ENCODE measurements around the gene INTS3. TPM values are rescaled to one million over a fixed set of nuclear protein-coding genes. Genes with fewer than 3 reads are reported as not detected.

Gene INTS3
- total RNA-seq, 6 experiments from 2014 or later: 33.6 to 43.8 (median 36.4) TPM

- Mint-ChIP-seq H3K9me3 (no peaks in the 10 kb centered on the region), H3K27me3 (ENCODE audit: insufficient read depth) (peaks cover 29% of the 10 kb centered on the region), H3K27ac (no peak overlapping the region), H3K4me1 (ENCODE audit: low read depth) (peaks cover 4% of the 10 kb centered on the region), H3K36me3 (ENCODE audit: low read depth) (no peaks in the 10 kb centered on the region), H3K4me3 (no peak overlapping the region)
- no peak for TF ChIP-seq CTCF (IDR thresholded peaks at IDR 0.05)
- DNase-seq: no peak
Measured at GRCh38 chr1:153688736-153689328, 39.0 kb upstream of the INTS3 start.

GRCh38 chr1:153693466-153693865 lies 34.4 kb upstream of the INTS3 start:
- no peaks in the 10 kb centered on the region for H3K36me3 Mint-ChIP-seq (ENCODE audit: low read depth)
- no peak overlapping the region for H3K27ac Mint-ChIP-seq
- H3K27me3 Mint-ChIP-seq (ENCODE audit: insufficient read depth): peaks cover 13% of the 10 kb centered on the region

GRCh38 chr1:153696741-153697140 lies 31.1 kb upstream of the INTS3 start:
- TF ChIP-seq CTCF (IDR thresholded peaks at IDR 0.05): no peak
- Mint-ChIP-seq H3K36me3 (ENCODE audit: low read depth) (no peaks in the 10 kb centered on the region), H3K9me3 (no peaks in the 10 kb centered on the region), H3K27ac (no peak overlapping the region), H3K4me1 (ENCODE audit: low read depth) (peaks cover 8% of the 10 kb centered on the region), H3K4me3 (no peak overlapping the region), H3K27me3 (ENCODE audit: insufficient read depth) (peaks cover 2% of the 10 kb centered on the region)
- DNase-seq: no peak

More at GRCh38 chr1:153693466-153693865, 34.4 kb upstream of the INTS3 start:
- Mint-ChIP-seq H3K4me1 (ENCODE audit: low read depth) (no peaks in the 10 kb centered on the region), H3K4me3 (peak overlapping the region; percentile 17; the same call in 1 of the 2 replicates), H3K9me3 (no peaks in the 10 kb centered on the region)
- TF ChIP-seq CTCF (IDR thresholded peaks at IDR 0.05): no peak
- no peak for DNase-seq

- Mint-ChIP-seq H3K27me3 (ENCODE audit: insufficient read depth) (peaks cover 2% of the 10 kb centered on the region), H3K27ac (no peak overlapping the region), H3K9me3 (no peaks in the 10 kb centered on the region), H3K4me3 (no peak overlapping the region), H3K36me3 (ENCODE audit: low read depth) (no peaks in the 10 kb centered on the region), H3K4me1 (ENCODE audit: low read depth) (peaks cover 8% of the 10 kb centered on the region)
- DNase-seq: no peak
- no peak for TF ChIP-seq CTCF (IDR thresholded peaks at IDR 0.05)
Measured at GRCh38 chr1:153697191-153698019, 30.4 kb upstream of the INTS3 start.

GRCh38 chr1:153698020-153698922 lies 29.6 kb upstream of the INTS3 start:
- H3K4me1 Mint-ChIP-seq (ENCODE audit: low read depth): peaks cover 8% of the 10 kb centered on the region
- no peak overlapping the region for H3K4me3 Mint-ChIP-seq
- H3K36me3 Mint-ChIP-seq (ENCODE audit: low read depth): no peaks in the 10 kb centered on the region
- H3K9me3 Mint-ChIP-seq: no peaks in the 10 kb centered on the region
- no peak for TF ChIP-seq CTCF (IDR thresholded peaks at IDR 0.05)
- no peak overlapping the region for H3K27ac Mint-ChIP-seq
- DNase-seq: no peak
- H3K27me3 Mint-ChIP-seq (ENCODE audit: insufficient read depth): peaks cover 2% of the 10 kb centered on the region

All from HFFc6 (cell line).